Stimulated activated naive CD8-positive, alpha-beta T cell treated with anti-CD3 and anti-CD28 coated beads, Interleukin-15, Interleukin-2, amounts not matched to agents 100 ng/mL and 50 ng/mL, for 24 hours (primary cell): ENCODE results near the gene SASH1.

Experiments used
- H3K27ac Mint-ChIP-seq: one replicate; pipeline ENCODE4 v1.8.0; 2021; ENCODE audit warnings: mild to moderate bottlenecking, mixed read lengths
- H3K27me3 Mint-ChIP-seq: one replicate; pipeline ENCODE4 v1.8.0; 2021; ENCODE audit warnings: mixed read lengths
- H3K36me3 Mint-ChIP-seq: one replicate; pipeline ENCODE4 v1.8.0; 2021; ENCODE audit warnings: low read depth, mixed read lengths
- H3K4me1 Mint-ChIP-seq: one replicate; pipeline ENCODE4 v1.8.0; 2021; ENCODE audit warnings: low read depth, mixed read lengths
- H3K4me3 Mint-ChIP-seq: one replicate; pipeline ENCODE4 v1.8.0; 2021; ENCODE audit warnings: mild to moderate bottlenecking, mixed read lengths
- H3K9me3 Mint-ChIP-seq: one replicate; pipeline ENCODE4 v1.8.0; 2021; ENCODE audit warnings: mixed read lengths

SASH1 gene

GRCh38 chr6:148317739-148318138, 24.9 kb upstream of the SASH1 start:
- Mint-ChIP-seq H3K4me3 (no peak overlapping the region), H3K9me3 (no peaks in the 10 kb centered on the region), H3K4me1 (no peaks in the 10 kb centered on the region), H3K27me3 (peaks cover 6% of the 10 kb centered on the region), H3K27ac (no peak overlapping the region), H3K36me3 (no peaks in the 10 kb centered on the region)

GRCh38 chr6:148322704-148323103, 19.9 kb upstream of the SASH1 start:
- Mint-ChIP-seq H3K27ac (no peak overlapping the region), H3K4me3 (no peak overlapping the region), H3K4me1 (no peaks in the 10 kb centered on the region), H3K9me3 (no peaks in the 10 kb centered on the region), H3K36me3 (no peaks in the 10 kb centered on the region), H3K27me3 (peaks cover 15% of the 10 kb centered on the region)

DNA sequence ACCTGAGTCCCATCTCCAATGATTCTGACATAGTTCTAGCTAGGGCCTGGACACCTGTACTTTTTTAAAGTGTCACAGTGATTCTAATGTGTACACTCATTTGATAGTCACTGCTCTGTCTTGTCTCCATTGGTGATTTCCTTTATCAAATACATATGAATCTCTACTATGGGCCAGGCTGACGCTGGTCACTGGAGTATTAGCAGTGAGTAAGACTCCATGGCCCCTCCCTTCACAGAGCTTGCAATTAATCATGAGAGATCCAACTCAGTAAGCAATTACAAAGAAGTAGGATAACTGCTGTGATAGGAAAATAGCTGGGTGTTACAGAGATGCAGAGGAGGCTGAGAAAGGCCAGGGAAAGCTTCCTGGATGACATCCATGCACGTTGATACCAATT, 19.3 kb upstream of the SASH1 start:
- Mint-ChIP-seq H3K4me3 (no peak overlapping the region), H3K4me1 (no peaks in the 10 kb centered on the region), H3K27me3 (peaks cover 15% of the 10 kb centered on the region), H3K9me3 (no peaks in the 10 kb centered on the region), H3K36me3 (no peaks in the 10 kb centered on the region), H3K27ac (no peak overlapping the region)

- H3K9me3 Mint-ChIP-seq, result no peaks in the 10 kb centered on the region
- H3K27ac Mint-ChIP-seq, result no peak overlapping the region
- peaks cover 21% of the 10 kb centered on the region for H3K27me3 Mint-ChIP-seq
- no peak overlapping the region for H3K4me3 Mint-ChIP-seq
- H3K4me1 Mint-ChIP-seq, result no peaks in the 10 kb centered on the region
- H3K36me3 Mint-ChIP-seq, result no peaks in the 10 kb centered on the region
Measured at GRCh38 chr6:148324297-148324985, 18.2 kb upstream of the SASH1 start.

DNA sequence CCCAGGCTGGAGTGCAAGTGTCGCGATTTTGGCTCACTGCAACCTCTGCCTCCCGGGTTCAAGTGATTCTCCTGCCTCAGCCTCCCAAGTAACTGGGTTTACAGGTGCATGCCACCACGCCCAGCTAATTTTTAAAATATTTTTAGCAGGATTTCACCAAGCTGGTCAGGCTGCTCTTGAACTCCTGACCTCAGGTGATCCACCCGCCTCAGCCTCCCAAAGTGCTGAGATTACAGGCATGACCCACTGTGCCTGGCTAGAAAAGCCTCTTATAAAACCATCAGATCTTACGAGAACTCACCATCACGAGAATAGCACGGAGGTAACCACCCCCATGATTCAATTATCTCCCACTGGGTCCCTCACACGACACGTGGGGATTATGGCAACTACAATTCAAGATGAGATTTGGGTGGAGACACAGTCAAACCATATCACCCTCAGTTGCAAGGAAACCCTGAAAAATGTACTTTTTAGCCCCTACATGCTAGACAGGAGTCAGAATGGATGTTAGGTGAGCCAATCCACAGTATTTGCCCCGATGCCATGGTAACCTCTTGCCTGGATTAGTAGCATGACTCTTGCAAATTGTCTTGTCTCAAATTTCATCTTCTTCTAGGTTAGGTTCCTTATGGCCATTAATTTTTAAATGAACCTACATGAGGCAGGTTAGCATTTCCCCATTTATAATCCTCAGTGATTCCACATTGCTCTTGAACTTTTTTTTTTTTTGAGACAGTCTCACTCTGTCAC, 17.1 kb upstream of the SASH1 start:
- no peak overlapping the region for H3K4me3 Mint-ChIP-seq
- H3K9me3 Mint-ChIP-seq, result no peaks in the 10 kb centered on the region
- H3K27me3 Mint-ChIP-seq, result peaks cover 27% of the 10 kb centered on the region
- no peaks in the 10 kb centered on the region for H3K4me1 Mint-ChIP-seq
- no peak overlapping the region for H3K27ac Mint-ChIP-seq
- H3K36me3 Mint-ChIP-seq, result no peaks in the 10 kb centered on the region

DNA sequence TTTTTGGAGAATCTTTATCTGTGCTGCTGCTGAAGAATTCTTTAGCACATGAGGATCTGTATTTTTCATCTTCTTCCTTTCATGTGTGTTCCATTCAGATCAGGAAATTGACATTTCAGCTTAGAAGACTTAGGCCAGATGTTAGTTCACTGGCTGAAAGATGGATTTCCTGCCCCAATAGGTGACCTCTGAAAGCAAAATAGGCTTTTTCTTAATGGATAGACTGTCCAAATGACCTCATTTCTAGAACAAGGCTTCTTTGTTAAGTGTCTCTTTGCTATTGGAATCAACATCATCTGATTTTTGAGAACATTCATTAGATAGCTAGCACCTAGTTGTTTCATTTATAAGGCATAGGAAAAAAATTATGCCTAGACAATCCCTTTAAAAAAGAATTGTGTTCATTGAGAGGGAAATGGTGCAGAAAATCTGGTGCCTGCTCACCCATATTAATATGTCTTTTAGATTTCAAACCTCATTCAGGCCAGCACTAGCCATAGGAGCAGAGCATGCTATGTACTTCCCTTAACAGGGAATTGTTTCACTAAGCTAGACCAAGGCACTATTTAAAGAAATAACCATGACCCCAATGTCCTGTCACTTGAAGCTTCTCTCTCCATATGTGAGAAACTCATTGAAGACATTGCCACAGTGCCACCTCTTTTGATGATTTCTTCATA, 13.6 kb upstream of the SASH1 start:
- Mint-ChIP-seq H3K27ac (no peak overlapping the region), H3K4me3 (no peak overlapping the region), H3K9me3 (no peaks in the 10 kb centered on the region), H3K4me1 (no peaks in the 10 kb centered on the region), H3K27me3 (peaks cover 39% of the 10 kb centered on the region), H3K36me3 (no peaks in the 10 kb centered on the region)

DNA sequence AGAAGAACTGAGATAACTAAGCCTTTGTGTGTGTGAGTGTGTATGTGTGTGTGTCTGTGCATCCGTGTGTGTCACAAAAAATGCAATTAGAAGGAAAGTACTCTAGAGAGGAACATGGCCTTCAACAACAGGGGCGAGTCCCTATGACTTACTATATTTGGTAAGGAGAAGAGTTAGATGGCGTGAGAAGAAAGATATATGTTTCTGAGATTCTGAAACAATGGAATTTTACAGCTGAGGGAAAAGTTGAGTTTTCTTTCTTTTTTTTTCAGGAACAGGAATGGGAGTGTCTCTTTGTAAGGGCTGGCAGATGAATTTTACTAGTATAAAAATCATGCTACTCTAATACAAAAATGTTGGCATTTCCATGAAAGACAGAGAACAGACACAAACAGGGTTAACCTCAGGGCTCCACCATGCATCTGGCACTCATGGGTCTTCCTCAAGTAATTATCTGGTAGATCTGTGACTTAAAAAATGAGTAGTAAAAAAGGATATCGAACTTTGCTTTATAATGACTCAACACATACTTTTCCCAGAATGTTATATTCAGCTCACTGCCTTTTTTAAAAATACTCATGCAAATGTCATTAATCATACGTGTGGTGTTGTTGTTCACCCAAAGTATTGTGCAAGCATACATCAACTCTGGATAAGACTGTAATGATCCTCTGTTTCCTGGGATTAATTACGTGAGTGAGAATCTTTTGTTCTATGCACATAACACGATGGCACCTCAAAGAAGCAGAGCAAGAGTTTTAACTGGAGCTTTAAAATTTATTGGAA, 12.8 kb upstream of the SASH1 start:
- no peaks in the 10 kb centered on the region for H3K9me3 Mint-ChIP-seq
- H3K27ac Mint-ChIP-seq, result no peak overlapping the region
- H3K27me3 Mint-ChIP-seq, result peaks cover 35% of the 10 kb centered on the region
- H3K36me3 Mint-ChIP-seq, result no peaks in the 10 kb centered on the region
- no peaks in the 10 kb centered on the region for H3K4me1 Mint-ChIP-seq
- H3K4me3 Mint-ChIP-seq, result no peak overlapping the region

GRCh38 chr6:148332088-148332487, 10.6 kb upstream of the SASH1 start:
- H3K36me3 Mint-ChIP-seq, result no peaks in the 10 kb centered on the region
- no peak overlapping the region for H3K4me3 Mint-ChIP-seq
- H3K4me1 Mint-ChIP-seq, result no peaks in the 10 kb centered on the region
- peaks cover 25% of the 10 kb centered on the region for H3K27me3 Mint-ChIP-seq
- no peak overlapping the region for H3K27ac Mint-ChIP-seq
- H3K9me3 Mint-ChIP-seq, result no peaks in the 10 kb centered on the region

- peaks cover 7% of the 10 kb centered on the region for H3K27me3 Mint-ChIP-seq
Measured at GRCh38 chr6:148336901-148337300, 5.7 kb upstream of the SASH1 start.

DNA sequence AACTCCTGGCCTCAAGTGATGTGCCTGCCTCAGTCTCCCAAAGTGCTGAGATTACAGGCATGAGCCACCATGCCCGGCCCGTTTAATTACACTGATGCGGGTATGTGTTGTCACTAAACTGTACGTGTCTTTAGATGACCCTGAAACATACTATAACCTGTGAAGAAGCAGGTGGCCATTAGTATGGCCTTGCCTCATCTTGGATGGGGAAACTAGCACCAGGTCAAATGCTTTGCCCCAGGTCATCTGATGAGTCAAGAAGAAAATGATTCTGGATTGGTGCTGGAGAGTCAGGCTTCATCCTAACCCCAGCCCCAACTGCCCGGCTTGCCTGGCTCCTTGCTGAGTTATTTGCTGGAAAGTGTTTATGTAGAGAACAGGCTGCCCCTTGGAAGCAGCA, 2.9 kb upstream of the SASH1 start:
- H3K36me3 Mint-ChIP-seq, result no peaks in the 10 kb centered on the region
- no peaks in the 10 kb centered on the region for H3K9me3 Mint-ChIP-seq
- peaks cover 27% of the 10 kb centered on the region for H3K27me3 Mint-ChIP-seq
- H3K27ac Mint-ChIP-seq, result no peak overlapping the region
- H3K4me1 Mint-ChIP-seq, result peaks cover 15% of the 10 kb centered on the region
- no peak overlapping the region for H3K4me3 Mint-ChIP-seq

More at GRCh38 chr6:148336901-148337300, 5.7 kb upstream of the SASH1 start:
- Mint-ChIP-seq H3K4me3 (no peak overlapping the region), H3K9me3 (no peaks in the 10 kb centered on the region), H3K4me1 (peaks cover under 1% of the 10 kb centered on the region), H3K36me3 (no peaks in the 10 kb centered on the region), H3K27ac (no peak overlapping the region)

DNA sequence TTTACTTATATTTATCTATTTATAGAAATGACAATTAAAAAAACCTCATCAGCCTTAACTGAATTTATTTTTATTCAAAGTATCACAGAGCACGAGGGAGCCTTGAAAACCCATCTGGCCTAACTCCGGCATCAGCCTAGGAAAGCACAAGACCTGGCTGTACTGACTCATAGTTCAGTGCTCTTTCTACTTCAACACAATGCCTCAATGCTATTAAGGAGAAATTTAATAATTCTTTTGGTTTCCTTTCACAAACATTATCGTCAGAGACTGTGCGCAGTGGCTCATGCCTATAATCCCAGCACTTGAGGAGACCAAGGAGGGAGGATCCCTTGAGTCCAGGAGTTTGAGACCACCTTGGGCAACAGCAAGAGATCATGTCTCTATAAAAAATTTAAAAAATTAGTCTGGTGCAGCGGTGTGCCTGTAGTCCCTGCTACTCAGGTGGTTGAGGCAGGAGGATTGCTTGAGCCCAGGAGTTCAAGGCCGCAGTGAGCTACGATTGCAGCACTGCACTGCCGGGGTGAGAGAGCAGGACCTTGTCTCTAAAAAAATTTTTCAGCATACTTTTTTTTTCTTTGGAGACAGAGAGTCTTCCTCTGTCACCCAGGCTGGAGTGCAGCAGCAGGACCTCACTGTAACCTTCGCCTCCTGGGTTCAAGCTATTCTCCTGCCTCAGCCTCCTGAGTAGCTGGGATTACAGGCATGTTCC, 1.9 kb upstream of the SASH1 start:
- H3K27ac Mint-ChIP-seq, result no peak overlapping the region
- no peaks in the 10 kb centered on the region for H3K36me3 Mint-ChIP-seq
- peaks cover 35% of the 10 kb centered on the region for H3K27me3 Mint-ChIP-seq

GRCh38 chr6:148342100-148342349, 613 bp upstream of the SASH1 start:
- Mint-ChIP-seq H3K27me3 (peaks cover 45% of the 10 kb centered on the region), H3K9me3 (no peaks in the 10 kb centered on the region), H3K27ac (no peak overlapping the region), H3K4me3 (peak overlapping the region; percentile 71), H3K4me1 (peaks cover 15% of the 10 kb centered on the region), H3K36me3 (no peaks in the 10 kb centered on the region)

More for the DNA sequence above, 1.9 kb upstream of the SASH1 start:
- peaks cover 15% of the 10 kb centered on the region for H3K4me1 Mint-ChIP-seq
- no peak overlapping the region for H3K4me3 Mint-ChIP-seq
- no peaks in the 10 kb centered on the region for H3K9me3 Mint-ChIP-seq

GRCh38 chr6:148343047-148343782, 577 bp downstream of the SASH1 start:
- H3K27ac Mint-ChIP-seq, result no peak overlapping the region
- H3K4me3 Mint-ChIP-seq, result no peak overlapping the region
- no peaks in the 10 kb centered on the region for H3K9me3 Mint-ChIP-seq
- peaks cover 15% of the 10 kb centered on the region for H3K4me1 Mint-ChIP-seq
- H3K27me3 Mint-ChIP-seq, result peaks cover 53% of the 10 kb centered on the region
- H3K36me3 Mint-ChIP-seq, result no peaks in the 10 kb centered on the region

DNA sequence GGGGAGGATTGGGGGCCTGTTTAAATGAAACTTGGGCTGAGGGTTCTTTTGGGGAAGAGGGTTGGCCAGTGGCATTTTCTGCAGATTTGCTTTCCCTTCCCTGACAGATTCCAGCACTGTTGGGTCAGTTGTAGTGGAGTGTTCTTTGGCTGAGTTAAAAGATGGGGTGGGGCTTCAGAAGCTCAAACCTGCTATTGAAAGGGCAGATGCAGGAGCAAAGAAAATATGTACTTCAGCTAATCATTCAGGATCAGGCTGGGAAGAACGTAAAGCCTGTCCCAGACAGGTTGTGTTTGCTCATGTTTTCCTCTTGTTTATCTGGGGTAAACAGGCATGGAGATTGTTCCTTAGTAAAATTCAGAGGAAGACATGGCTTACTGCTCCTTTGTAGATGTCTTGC, 2.5 kb downstream of the SASH1 start:
- peaks cover 61% of the 10 kb centered on the region for H3K27me3 Mint-ChIP-seq
- H3K36me3 Mint-ChIP-seq, result no peaks in the 10 kb centered on the region
- H3K9me3 Mint-ChIP-seq, result no peaks in the 10 kb centered on the region
- no peak overlapping the region for H3K27ac Mint-ChIP-seq
- peaks cover 15% of the 10 kb centered on the region for H3K4me1 Mint-ChIP-seq
- no peak overlapping the region for H3K4me3 Mint-ChIP-seq
